Mononuclear cell (primary cell): ENCODE measurements around the gene CORO2A. TPM values are rescaled to one million over a fixed set of nuclear protein-coding genes. Genes with fewer than 3 reads are reported as not detected.
"Not testable (repeated sequence)": the region's sequence is repeated elsewhere in the genome, so short reads cannot be mapped to it uniquely, and the experiment has no call there.

Experiments
- H3K27me3 ChIP-seq: 2 replicates; pipeline ENCODE4 v1.6.0; 2011; ENCODE audit warnings: low read length, control low read depth; ENCODE audit not compliant: insufficient read depth
- H3K4me1 ChIP-seq: 2 replicates; pipeline ENCODE4 v1.5.1; 2011; ENCODE audit warnings: mild to moderate bottlenecking, low read length, control low read depth; ENCODE audit not compliant: insufficient read depth
- H3K4me3 ChIP-seq: 2 replicates; pipeline ENCODE4 v1.5.1; 2011; ENCODE audit warnings: mild to moderate bottlenecking, low read length, moderate library complexity
- H3K9me3 ChIP-seq: 2 replicates; pipeline ENCODE4 v1.5.1; 2011; ENCODE audit warnings: low read depth, mild to moderate bottlenecking, control low read depth, low read length
- total RNA-seq: library from RNA; depleted of rRNA; stranded (reverse); fragments of >200 nt; gene quantifications from one replicate; pipeline ENCODE4 v1.2.3, GENCODE V29; 2012

CORO2A gene
- total RNA-seq, 1 donor = 4.6 TPM

DNA sequence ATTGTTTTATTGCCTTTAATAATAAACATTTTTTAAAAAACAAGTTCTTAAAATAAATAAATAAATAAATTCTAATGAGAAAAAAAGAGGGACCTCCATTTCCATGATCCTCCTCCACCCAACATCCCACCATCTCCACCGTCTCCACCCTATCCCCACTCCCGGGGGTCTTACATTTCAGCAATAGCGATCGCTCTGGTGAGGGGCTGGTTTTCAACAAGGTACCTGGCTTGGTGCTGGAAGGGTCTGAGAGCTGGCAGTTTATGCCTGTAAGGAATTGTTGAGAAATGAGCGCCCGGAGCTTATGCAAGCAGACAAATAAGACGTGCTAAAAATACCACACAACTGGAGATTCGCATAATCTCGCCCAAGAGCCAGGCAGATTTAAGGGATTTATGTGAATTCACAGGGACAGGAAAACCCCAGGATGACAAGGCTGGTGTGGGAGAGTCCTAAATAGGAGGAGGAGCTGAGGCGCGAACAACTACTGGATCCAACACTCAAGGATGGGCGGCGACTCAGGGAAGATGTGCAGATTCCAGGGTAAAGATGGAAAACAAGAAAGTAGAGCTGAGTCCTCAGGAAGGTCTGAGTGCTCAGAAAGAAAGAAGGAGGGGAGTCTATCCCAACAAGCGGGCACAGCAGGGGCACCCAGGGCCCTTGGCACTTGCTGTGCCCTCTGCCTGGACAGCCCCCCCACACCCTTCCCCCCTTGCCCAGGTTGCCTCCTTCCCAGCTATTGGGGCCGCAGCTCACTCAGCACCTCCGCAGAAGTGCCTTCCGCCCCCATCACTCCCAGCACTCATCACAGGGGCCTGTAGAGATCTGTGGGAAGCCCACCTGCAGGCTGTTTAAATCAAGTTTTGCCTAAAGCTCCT is 100.5 kb downstream of the CORO2A start:
- Histone ChIP-seq H3K27me3 (no peaks in the 10 kb centered on the region), H3K4me1 (peaks cover 4% of the 10 kb centered on the region), H3K4me3 (no peak overlapping the region), H3K9me3 (no peaks in the 10 kb centered on the region)

GRCh38 chr9:98090674-98091073 is 101.8 kb downstream of the CORO2A start:
- H3K4me1 ChIP-seq, H3K27me3 ChIP-seq, H3K9me3 ChIP-seq, H3K4me3 ChIP-seq: not testable (repeated sequence)

DNA sequence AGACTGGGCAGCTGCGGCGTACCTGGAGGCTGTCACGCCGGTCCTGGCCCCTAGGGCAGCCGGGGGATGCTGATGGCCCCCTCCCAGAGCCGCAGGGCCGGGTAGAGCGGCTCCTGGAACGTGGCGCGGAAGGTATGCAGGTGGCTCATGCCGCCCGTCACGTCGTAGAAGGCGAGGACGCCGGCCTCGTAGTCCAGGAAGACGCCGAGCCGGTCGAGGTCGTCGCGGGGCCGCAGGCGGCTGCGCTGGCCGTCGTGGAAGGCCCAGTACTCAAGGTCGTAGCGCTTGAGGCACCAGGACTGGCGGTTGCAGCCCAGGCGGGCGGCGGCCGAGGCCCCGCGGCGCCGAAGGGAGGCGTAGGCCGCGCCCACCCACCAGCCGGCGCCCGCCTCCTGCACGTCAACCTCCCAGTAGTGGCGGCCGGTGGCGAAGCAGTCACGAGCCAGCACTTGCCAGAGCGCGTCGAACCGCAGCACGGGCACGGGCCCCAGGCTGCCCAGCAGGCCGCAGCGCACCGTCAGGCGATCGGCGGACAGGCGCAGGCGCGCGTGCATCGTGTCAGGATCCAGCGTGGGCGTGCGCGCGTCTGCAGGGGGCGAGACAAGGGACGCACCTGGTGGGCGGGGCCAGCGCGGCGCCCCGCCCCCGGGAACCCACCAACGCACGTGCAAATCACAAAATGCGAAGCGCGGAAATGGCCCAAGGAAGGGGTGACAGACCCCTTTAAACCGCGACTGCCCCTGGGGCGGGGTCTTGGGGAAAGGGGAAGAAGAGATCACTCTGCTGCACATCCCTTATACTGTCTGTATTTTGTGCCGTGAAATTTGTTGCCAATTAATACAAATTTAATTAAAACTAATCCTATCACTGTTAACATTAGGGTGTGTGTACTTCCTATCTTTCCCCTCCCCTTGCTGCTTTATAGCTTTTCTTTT is 104.8 kb downstream of the CORO2A start:
- Histone ChIP-seq H3K4me1 (no peaks in the 10 kb centered on the region), H3K9me3 (no peaks in the 10 kb centered on the region), H3K27me3 (no peaks in the 10 kb centered on the region), H3K4me3 (no peak overlapping the region)

DNA sequence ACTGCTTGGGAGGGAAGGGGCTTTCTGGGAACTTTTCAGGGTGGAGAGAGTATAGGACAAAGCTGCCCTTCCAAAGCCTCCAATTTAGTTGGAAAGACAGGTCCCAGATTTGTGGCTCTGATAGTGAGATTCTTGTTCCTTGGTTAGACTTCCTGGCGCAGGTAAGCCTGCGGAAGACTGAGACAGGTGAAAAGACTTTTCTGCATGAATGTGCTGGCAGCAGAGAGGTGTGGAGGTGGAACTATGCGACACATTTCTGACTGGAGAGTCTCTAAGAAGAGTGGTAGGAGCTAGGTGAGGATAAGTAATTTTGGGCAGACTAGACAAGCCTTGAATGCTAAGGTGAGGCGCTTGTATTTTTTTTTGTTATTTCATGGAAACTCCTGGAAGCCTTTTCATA is 106.0 kb downstream of the CORO2A start:
- Histone ChIP-seq H3K9me3 (no peaks in the 10 kb centered on the region), H3K4me3 (no peak overlapping the region), H3K27me3 (no peaks in the 10 kb centered on the region), H3K4me1 (no peaks in the 10 kb centered on the region)

GRCh38 chr9:98085944-98086343 is 106.5 kb downstream of the CORO2A start:
- no peaks in the 10 kb centered on the region for H3K27me3 ChIP-seq
- H3K4me1 ChIP-seq = no peaks in the 10 kb centered on the region
- no peak overlapping the region for H3K4me3 ChIP-seq
- no peaks in the 10 kb centered on the region for H3K9me3 ChIP-seq

DNA sequence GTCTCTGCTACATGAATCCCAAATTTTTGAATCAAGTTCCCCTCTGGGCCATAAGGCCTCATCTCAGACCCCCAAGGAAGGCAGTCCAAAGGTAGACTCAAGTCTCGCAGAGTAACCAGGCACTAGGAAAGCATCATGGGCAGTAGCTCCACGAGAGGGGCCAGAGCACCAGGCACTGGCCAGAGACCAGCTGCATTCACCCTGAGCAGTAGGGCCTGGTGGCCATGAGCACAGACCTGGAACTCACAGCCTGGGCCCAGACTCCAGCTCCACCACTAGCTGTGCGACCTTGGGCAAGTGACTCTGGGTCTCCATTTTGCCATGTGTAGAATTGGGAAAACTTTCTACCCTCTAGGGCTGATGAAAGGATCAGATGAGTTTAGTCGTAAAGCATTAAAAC is 107.4 kb downstream of the CORO2A start:
- no peak overlapping the region for H3K4me3 ChIP-seq
- H3K27me3 ChIP-seq = no peaks in the 10 kb centered on the region
- no peaks in the 10 kb centered on the region for H3K9me3 ChIP-seq
- no peaks in the 10 kb centered on the region for H3K4me1 ChIP-seq

GRCh38 chr9:98084396-98084795 is 108.0 kb downstream of the CORO2A start:
- Histone ChIP-seq H3K4me1 (no peaks in the 10 kb centered on the region), H3K4me3 (no peak overlapping the region), H3K27me3 (no peaks in the 10 kb centered on the region), H3K9me3 (no peaks in the 10 kb centered on the region)

GRCh38 chr9:98083566-98084183 is 108.8 kb downstream of the CORO2A start:
- Histone ChIP-seq H3K4me3 (no peak overlapping the region), H3K27me3 (no peaks in the 10 kb centered on the region), H3K4me1 (no peaks in the 10 kb centered on the region), H3K9me3 (no peaks in the 10 kb centered on the region)

DNA sequence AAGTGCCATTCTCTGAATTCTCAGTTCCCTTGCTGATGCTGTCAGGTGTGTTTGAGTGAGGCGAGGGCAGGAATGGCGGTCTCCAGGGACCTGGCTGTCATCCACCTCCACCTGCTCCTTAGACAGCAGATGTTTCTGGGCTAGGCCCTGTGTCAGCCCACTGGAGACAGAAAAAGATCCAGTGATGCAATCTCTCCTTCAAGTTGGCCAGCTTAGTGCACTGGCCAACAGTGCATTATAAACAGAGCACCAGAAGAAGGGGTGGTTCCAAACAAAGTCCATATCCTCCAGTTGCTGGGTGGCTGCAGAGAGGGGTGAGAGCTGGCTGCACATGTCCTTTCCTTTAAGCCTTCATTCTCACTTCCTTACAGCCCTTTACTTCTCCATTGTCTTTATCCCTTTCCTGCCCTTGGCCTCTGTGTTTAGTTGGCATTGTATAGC is 109.4 kb downstream of the CORO2A start:
- Histone ChIP-seq H3K9me3 (no peaks in the 10 kb centered on the region), H3K4me1 (no peaks in the 10 kb centered on the region), H3K27me3 (no peaks in the 10 kb centered on the region), H3K4me3 (no peak overlapping the region)

DNA sequence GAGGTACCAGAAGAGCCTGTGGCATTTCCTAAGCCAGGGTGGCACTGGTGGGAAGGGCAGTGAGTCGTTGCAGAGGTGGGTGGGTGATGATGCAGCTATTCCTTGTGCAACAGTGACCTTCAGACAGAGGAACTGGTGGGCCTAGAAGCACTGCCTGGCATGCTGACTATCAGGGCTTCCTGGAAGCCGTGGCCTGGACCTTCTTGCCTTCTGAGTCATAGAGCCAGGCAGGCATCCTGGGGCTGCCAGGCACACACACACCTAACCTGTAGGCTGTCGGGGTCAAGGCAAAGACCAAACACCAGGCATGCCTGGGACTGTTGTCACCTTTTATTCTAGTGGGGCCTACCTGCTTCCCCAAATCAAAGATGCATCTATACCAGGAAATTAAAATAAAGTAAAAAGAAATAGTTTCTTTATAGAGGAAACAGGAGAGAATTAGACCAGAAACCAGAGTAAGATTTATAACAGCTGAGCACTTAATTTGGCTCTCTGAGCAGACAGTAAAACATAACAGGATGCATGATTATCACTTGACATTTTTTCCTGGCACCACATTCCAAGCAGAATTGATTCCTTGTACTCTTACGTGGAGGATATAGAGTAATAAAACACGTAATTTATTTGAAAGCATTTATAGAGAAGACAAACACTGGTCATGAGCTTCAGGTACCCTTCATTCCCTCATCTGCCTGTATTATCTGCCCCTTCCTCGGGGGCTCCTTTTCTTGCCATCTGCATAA is 110.8 kb downstream of the CORO2A start:
- H3K27me3 ChIP-seq = no peaks in the 10 kb centered on the region
- no peaks in the 10 kb centered on the region for H3K4me1 ChIP-seq
- H3K4me3 ChIP-seq = no peak overlapping the region
- H3K9me3 ChIP-seq = no peaks in the 10 kb centered on the region

GRCh38 chr9:98080780-98081179 is 111.7 kb downstream of the CORO2A start:
- H3K4me1 ChIP-seq = peaks cover 5% of the 10 kb centered on the region
- H3K9me3 ChIP-seq = no peaks in the 10 kb centered on the region
- H3K4me3 ChIP-seq = no peak overlapping the region
- no peaks in the 10 kb centered on the region for H3K27me3 ChIP-seq

GRCh38 chr9:98080326-98080725 is 112.1 kb downstream of the CORO2A start:
- Histone ChIP-seq H3K9me3 (no peaks in the 10 kb centered on the region), H3K4me1 (peaks cover 7% of the 10 kb centered on the region), H3K27me3 (no peaks in the 10 kb centered on the region), H3K4me3 (no peak overlapping the region)

DNA sequence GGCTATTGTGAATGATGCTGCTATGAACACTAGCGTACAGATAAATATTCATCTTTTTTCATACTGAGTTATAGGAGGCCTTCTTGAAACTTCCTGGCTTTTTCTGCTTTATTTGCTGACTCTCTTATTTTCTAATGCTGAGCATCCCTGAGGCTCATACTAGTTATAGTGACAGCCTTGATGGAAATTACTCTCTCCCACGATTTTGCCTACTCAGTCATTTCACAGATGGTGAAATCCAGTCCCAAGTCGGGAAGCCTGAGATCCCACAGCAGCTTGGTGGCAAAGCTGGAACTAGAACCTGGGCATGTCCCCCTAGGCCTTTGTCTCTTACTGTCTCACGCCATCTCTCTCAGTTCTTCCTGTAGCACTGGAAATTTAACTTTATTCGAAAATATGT is 113.5 kb downstream of the CORO2A start:
- Histone ChIP-seq H3K9me3 (no peaks in the 10 kb centered on the region), H3K4me1 (peaks cover 22% of the 10 kb centered on the region), H3K4me3 (no peak overlapping the region), H3K27me3 (no peaks in the 10 kb centered on the region)

DNA sequence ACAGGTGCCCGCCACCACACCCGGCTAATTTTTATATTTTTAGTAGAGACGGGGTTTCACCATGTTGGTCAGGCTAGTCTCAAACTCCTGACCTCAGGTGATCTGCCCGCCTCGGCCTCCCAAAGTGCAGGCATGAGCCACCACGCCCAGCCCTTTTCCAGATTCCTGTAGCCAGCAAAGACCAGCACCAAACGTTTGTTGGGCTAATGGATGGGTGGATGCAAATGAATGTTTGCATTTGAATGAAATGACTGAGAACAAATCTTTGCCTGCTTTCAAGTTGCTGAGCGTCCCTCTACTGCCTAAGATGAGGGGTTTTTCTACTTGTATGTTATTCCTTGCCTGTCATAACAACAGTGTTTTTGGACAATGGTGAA is 115.9 kb downstream of the CORO2A start:
- peaks cover 29% of the 10 kb centered on the region for H3K4me1 ChIP-seq
- H3K27me3 ChIP-seq, H3K9me3 ChIP-seq, H3K4me3 ChIP-seq: not testable (repeated sequence)
